HCEC 1CT (cell line): Measurements from ENCODE around the gene ELOA.
A peak's percentile ranks its signal among the peaks of the same experiment; 100 is the strongest.
"Not testable (repeated sequence)": the region's sequence is repeated elsewhere in the genome, so short reads cannot be mapped to it uniquely, and the experiment has no call there.

ENCODE experiments used
- DNase-seq: peaks from one replicate; pipeline ENCODE4 v3.0.0-alpha.2; 2017

ELOA gene

DNA sequence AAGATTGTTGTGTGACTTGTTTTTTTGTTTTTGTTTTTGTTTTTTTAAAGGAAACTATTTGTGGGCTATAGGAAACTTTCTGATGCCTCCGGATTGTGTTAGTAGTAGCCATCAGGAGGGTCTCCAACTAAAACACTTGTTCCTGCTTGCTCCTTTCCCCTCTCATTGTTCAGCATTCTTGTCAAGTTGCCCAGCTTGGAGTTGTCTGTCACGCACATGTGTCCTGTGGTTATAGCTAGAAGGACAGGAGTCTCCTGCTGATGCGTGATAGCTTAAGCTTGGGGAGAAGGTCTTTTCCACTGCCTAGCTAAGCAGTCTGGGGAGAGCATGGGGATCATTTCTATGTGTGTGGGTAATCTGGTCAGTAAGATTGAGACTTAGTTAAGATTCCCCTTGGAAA is 44.4 kb downstream of the ELOA start:
- DNase-seq = no peak

DNA sequence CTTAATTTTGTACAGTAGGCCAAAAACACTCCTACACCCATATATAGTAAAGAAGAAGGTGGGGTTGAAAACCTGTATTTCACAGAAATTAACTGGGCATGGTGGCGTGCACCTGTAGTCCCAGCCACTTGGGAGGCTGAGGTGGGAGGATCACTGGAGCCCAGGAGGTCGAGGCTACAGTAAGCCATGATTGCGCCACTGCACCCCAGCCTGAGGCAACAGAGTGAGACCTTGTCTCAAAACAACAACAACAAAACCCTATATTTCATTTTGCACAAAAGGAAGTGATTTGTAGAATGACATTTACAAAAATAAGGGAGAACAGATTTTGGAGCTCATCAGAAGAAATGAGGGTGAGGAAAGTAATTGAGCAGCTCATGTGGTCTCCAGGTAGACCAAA is 45.4 kb downstream of the ELOA start:
- no peak for DNase-seq

DNA sequence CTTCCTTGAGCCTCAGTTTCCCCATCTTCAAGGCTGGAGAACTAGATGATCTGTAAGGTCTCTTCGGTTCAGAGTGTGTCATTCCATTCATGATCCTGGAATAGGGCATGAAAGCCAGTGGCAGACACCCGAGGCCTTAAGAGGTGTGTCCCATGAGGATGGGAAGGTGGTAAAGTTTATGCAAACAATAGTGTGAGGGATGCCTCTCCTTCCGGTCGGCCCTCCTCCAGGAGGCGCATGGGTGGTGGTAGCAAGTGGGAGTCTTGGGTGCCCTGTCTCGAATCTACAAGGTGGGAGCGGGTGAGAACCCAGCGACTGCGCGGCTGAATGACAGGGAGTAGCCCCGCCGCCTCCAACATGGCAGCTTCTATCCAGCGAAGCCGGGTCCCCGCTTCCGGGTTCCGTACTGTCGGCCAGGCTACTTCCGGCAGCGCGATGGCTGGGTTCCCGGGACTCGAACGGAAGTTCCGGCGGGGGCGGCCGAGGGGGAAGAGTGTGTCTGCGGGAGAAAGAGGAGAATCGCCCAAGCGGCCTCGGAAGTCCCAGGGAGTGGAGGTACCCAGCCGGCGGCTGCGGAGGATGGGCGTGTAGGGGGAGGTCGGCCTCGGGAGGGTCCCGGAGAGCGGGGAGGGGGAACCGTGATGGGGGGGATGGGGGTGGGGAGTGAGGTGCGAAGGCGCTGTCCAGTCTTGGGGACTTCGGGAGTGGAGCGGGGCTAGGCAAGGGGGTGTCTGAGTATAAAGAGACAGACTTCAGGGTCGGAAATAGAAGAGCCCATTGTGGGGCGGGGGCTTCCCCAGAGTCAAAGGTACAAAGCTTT is 47.6 kb downstream of the ELOA start, which contains the start of gene LYPLA2:
TSS of gene LYPLA2 (plus strand) at position 450 of the 820 bp plus-strand sequence. CDS start 1,538 bp downstream, outside the sequence.
- DNase-seq = peak; percentile 92

DNA sequence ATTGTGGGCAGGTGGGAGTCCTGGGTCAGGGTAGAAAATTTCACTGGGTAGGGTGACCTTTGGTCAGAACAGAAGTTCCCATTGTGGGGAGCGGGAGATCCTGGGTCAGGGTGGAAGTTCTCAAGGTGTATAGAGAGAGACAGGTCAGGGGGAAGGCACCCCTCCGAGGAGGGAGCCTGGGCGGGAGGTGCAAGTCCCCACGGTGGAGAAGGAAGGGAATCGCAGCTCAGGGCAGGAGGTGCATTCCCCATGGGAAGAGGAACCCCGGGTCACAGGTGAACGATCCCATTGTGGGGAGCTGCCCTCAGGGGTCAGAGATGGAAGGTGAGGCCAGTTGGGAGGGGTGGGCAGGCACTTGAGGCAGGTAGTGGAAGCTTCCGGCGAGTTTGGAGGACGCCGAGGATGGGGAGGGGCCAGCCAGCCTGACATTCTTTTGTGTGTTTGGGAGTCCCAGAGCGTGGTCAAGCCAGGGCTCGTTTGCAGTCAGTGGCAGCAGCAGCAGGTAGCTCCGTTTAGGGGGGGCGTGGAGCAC is 48.3 kb downstream of the ELOA start:
- DNase-seq = no peak

DNA sequence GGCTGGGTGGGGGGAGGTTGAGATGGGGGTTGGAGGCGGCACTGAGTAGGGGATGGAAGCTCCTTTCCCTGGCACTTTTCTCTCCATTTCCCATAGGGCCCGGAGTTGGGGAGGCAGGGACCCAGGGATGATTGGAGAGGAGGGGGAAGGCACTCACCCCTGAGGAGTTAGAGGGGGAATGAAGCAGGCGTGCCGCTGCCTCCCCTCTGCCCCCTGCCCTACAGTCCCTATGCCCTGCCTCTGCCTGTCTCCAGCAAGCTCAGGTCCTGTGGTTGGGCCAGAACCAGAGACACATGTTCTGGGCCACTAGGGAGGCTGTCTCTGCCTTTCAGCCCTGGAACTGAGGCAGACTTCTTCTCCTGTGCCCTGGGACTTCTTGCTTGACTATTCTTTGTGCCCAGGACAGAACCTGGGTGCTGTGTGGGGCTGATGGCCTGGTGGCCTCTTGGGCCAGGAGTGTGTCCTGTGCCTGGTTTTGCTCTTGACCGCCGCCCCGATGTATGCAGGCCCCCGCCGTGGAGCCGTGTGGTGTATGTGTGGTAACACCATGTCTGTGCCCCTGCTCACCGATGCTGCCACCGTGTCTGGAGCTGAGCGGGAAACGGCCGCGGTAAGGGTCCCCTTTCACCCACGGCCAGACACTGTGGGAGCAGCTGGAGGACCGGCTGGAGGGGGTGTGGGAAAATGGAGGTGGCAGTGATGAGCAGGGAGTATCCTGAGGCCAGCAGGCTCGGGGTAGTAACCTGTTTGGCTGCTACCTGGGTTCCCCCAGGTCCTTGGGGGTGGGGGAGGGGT is 49.1 kb downstream of the ELOA start:
- no peak for DNase-seq

DNA sequence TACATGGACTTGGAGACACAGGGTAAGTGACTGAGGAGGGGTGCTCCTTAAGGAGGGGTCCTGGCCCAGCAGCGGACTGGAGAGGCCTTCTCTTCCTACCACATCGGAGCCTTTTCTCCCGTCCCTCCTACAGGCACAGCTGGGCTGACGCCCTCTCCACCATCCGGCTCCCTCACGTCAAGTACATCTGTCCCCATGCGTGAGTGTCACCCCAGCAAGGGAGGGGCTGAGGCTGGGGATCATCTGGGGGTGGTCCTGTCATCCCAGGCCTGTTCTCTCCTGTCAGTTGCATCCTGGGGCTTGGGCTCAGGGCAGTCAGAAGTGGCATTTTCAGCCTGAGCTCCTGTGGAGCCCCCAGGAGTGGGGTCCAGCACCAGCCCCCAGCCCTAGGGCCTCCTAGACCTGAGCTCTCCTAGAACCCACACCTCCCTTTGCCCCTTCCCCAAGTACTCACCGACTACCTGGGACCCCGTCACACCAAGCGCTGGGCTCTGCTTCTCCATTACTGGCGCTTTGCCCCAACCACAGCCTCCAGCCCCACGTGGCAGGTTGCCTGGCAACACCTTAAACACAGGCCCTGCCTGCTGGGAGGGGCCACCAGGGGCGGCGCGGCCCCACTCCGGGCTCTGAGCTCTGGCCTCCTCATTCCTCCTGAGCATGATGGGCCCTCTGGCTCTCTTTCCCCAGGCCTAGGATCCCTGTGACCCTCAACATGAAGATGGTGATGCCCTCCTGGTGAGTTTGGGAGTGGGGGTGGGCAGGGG is 49.9 kb downstream of the ELOA start:
- DNase-seq = no peak

DNA sequence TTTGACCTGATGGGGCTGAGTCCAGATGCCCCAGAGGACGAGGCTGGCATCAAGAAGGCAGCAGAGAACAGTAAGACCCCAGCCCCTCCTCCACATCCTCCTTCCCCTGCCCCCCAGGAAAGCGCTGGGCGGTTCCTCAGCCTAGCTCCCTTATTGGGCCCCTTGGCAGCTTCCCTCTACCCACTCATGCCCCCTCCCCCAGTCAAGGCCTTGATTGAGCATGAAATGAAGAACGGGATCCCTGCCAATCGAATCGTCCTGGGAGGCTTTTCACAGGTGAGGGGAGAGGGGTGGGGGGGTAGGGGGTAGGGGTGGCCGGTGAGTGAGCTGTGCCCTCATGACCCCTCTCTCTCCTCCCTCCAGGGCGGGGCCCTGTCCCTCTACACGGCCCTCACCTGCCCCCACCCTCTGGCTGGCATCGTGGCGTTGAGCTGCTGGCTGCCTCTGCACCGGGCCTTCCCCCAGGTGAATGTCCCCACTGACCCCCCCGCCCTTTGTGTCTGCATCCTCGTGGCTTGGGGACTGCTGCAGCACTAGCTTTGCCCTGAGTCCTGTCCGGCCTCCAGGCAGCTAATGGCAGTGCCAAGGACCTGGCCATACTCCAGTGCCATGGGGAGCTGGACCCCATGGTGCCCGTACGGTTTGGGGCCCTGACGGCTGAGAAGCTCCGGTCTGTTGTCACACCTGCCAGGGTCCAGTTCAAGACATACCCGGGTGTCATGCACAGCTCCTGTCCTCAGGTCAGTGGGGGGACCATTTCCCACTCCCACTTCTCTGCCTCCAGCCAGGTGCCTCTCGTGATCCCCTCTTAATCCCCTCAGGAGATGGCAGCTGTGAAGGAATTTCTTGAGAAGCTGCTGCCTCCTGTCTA is 50.8 kb downstream of the ELOA start:
- DNase-seq = no peak

DNA sequence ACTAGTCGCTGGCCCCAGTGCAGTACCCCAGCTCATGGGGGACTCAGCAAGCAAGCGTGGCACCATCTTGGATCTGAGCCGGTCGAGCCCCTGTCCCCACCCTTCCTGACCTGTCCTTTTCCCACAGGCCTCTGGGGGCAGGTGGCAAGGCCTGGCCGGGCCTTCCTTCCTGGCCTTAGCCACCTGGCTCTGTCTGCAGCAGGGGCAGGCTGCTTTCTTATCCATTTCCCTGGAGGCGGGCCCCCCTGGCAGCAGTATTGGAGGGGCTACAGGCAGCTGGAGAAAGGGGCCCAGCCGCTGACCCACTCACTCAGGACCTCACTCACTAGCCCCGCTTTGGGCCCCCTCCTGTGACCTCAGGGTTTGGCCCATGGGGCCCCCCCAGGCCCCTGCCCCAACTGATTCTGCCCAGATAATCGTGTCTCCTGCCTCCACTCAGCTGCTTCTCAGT is 51.5 kb downstream of the ELOA start:
- DNase-seq = not testable (repeated sequence)

DNA sequence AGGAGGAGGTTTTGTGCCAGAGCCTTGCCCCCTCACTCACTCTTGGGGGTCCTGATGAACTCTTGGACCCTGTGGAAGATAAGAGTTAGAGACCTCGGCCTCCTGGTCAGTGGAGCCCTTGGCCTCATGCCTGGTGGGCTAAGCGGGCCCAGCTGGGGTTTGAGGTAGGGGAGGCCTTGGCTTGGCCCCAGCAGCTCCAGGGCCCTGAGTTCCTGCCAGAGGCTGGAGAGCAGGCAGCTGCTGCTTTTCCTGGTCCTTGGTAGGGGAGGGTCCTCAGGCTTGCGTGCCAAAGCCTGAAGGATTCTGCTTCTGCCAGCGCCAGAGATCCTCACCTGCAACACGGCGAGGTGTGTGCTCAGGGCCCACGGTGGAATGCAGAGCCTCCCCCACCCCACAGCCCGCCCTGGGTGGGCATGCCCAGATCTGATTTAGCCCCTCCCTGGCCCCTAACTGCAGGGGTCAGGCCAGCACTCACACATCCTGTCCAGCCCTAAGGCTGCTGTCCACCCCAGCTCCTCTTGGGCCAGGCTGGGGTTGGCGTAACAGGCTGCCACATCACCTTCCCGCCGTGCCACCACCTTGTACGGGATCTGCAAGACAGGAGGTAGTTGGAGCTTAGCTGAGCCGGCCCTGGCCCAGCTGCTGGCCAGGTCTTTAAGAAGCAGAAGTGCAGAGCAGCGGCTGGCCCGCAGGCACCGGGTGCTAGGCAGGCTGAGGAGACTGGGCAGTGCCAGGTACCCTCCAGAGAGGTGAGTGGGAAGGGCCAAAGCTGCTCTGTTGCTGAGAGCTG is 52.6 kb downstream of the ELOA start:
- no peak for DNase-seq

DNA sequence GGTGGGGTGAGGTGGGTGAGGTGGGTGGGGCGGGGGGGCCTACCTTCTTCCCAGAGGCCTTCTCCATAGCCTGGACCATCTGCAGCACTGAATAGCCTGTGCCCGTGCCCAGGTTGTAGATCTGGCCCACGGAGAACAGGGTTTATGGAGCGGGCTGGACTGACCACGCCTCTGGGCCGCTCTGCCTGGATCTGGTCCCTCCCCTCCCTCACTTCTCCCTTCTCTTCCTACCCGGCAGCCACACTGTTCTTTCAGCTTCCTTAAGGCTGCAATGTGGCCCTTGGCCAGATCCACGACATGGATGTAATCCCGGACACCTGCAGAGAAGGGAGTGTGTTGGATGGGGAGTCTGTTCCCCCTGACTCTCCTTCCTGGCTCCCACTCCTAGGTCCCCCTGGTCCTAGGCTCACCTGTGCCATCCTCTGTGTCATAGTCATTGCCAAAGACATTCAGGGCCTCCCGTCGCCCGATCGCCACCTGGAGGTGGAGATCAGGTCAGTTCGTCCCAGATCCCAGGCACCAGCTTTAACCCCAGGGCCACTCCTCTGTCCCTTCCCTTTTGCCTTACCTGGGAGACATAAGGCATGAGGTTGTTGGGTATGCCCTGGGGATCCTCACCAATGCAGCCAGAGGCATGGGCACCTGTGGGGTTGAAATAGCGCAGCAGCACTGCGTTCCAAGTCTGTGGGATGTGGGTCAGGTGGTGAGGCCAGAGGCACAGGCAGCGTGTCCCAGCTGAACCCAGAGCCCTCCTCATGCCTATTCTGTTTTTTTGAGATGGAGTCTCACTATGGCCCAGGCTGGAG is 53.4 kb downstream of the ELOA start:
- no peak for DNase-seq

DNA sequence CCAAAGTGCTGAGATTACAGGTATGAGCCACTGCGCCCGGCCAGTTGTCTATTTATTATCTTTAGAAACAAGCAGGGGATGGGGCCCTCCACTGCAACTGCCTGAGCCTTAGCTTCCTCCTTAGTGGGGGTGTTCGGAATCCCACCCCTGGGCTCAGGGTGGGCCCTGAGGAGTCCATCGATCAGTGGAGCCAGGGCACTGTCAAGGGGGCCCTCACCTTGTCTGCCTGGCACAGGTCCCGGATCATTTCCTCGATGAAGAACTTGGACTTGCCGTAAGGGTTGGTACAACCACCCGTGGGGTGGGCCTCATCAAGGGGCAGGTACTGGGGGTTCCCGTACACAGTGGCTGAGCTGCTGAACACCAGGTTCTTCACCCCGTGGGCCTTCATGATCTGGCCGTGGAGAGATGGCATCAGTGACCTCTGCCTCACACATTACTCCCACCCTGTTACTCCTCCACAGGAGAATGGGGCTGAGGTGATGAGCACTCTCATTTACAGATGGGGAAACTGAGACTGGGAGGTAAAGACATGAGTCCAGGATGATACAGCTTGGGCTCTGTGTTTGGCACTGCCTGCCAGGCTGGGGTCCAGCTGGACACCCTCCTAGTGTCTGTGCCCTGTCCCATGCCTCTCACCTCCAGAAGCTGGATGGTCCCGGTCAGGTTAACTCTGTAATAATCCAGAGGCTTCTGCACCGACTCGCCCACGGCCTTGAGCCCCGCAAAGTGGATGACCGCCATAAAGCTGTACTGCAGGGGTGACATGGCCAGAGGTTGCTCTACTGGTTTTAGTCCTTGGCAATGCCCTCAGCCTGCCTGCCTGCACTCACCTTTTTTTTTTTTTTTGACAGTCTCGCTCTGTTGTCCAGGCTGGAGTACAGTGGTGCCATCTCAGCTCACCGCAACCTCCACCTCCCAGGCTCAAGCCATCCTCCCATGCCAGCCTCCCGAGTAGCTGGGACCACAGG is 54.5 kb downstream of the ELOA start:
- DNase-seq = no peak

DNA sequence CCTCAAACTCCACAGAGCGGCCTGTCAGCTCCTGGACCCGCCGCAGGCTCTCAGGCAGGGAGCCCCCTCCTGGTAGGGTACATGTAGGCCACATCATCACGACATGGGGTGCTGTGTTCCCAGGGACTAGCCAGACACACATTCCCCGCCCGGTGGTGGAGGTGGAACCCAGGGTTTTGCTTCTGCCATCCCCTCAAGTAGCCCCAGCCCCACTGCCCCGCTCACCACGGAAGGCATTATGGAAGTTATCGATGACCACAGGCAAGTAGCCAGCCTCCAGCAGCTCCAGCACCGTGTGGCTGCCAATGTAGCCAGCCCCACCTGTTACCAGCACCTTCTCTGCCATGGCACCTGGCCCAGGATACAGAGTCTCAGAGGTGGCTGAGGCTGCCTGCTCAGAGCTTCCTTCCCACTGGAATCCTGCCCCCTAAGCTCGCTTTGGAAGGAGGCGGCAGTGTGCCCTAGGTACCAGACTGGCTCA is 55.4 kb downstream of the ELOA start:
- DNase-seq = no peak

DNA sequence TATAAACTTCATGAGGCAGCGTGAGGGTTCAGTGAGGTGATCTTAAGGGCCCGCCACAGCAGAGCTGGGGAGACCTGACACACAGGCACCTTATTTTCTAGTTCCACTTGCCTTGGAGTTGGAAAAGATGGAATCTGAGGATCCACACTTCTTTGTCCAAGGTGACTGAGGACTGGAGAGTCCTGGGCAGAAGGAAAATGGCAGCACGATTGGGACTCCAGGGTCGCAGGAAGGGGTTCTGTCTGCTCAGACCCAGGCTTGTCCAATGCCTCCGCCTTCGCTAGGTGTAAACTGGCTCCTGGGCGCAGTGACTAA is 55.9 kb downstream of the ELOA start:
- DNase-seq = no peak

DNA sequence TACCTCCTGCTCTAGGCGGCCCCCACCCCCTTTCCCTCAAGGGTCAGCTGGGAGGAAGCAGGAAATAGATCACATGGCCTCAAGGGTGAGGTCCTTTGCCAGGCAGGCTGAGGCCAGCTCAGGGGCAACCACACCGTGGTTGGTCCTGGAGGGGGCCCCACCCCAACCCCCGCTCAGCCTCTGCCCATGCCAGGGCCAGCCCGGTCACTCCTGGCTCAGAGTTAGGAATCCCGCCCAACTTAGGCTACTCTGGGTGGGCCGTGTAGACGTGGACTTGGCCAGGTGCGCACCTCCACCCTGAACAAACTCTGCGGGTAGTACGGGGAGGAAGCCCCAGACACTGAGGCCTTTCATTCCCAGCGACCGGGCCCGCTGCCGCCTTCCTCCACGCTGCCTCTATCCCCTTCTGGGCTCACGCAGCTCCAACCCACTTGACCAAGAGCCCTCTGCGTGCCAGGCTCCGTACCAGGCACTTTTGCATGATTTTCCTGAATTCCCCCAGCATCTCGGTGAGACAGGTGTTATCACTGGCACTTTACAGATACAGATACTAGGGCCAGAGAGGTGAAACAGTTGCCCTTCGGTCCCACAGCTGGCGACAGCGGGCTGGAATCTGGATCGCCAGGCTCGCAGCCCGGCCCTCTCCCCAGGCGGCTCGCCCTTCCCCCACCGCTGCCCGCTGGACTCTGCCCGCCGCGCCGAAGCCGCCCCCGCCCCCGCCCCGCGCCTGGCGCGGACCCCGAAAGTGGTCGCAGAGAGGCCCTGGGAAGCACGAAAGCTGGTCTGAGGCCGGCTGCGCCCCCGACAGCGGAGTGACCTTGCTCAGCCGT is 56.5 kb downstream of the ELOA start:
- DNase-seq = peak; percentile 51

DNA sequence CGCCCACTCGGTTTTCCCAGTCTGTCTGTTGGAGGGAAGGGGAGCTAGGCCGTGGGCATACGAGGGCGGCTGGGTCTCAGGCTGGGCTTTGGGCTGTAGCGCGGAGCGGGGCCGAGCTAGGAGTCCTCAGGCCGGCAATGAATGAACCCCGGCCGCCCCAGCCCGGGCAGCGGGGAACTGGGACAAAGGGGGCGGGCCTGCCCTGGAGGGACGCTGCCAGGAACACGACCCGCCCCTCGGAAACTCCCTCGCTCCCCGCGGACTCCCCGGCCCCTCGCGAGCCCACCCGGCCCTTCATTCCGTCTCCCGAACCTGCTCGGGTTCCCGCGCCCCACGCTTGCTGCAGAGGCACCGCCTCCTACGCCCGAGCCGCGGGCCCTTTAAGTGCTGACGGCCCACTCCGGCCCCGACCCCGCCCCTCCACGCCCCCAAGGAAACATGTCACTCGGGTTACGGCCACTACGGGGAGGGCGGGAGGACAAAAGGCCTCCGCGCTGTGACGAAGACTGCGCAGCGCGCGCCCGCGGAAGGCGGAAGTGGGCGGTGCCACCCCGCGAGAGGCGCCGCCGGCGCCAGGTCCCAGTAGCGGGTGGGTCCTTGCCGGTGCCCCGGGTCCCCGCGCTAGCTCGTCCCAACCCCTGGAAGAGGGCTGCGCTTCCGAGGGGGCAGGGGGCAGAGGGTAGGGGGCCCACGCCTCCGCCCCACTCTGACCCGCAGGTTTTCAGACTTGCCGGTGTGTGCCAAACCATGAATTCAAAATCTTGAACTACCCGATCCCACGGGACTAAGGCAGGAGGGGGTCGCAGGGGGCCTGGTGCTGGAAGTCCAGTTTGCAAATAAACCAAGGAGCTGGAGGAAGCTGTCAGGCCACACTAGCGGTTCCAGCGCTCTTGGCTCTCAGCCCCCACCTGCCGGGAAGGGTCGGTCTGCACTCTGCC is 57.4 kb downstream of the ELOA start, which contains the start of gene GALE:
TSS of gene GALE (minus strand) at position 355 of the 938 bp plus-strand sequence. CDS start 1,747 bp downstream, outside the sequence.
- DNase-seq = peak; percentile 95

DNA sequence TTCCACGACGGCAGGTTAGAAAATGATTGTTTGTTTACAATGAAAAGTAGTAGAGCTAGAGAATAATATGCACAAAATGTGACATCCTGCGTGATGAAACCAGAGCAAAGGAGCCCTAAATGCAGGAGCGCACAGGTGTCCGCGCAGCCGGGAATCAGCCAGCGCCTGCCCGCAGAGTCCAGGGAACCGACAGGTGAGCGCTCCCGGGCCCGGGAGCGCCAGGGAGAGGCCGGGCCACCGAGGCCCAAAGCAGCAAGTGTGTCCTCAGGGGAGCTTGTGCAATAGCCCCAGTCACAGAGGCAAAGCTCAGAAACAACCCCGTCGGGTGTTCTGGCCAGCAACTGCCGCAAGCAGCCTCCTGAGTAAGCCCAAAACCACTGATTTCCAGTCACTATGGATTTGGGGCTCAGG is 58.1 kb downstream of the ELOA start:
- no peak for DNase-seq

DNA sequence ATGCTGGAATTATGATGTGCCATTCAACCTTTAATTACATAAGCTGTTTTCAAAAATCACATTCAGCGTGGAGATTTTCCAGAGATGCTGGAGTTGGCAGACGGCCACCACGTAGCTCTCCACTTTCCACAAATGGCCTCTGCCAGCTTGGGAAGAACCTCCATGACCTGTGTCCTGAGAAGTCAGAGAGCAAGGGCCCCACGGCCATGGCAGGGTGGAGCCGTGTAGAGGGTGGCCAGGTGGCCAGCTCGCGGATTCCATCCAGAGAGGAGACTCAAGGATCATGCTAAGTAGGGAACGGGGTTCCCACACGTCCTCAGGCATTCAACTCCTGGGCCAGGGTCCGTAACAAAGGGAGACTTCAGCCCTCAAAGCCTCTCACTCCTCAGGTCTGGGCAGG is 58.6 kb downstream of the ELOA start:
- DNase-seq = no peak
